ENCODE data around the gene EEF2. TPM values are rescaled to one million over a fixed set of nuclear protein-coding genes. Genes with fewer than 3 reads are reported as not detected.

Gene EEF2
- 1,852 TPM for polyA plus RNA-seq
- long read RNA-seq, donor 1, transcript EEF2-202 (2 exons, 580 nt), result minor isoform, 15 of 647 reads
- long read RNA-seq, donor 1, transcript EEF2-201 (15 exons, 3,164 nt), result major isoform, 232 of 647 reads
- long read RNA-seq, donor 1, partial matches to known transcripts, result 396 of 647 reads
- long read RNA-seq, donor 1, other reads (novel, unspliced or antisense), result 0 of 647 reads
- long read RNA-seq, donor 2, transcript EEF2-202 (2 exons, 580 nt), result minor isoform, 20 of 1,329 reads
- long read RNA-seq, donor 2, transcript EEF2-204 (4 exons, 581 nt), result minor isoform, 5 of 1,329 reads
- long read RNA-seq, donor 2, transcript EEF2-201 (15 exons, 3,164 nt), result major isoform, 327 of 1,329 reads
- long read RNA-seq, donor 2, partial matches to known transcripts, result 964 of 1,329 reads
- long read RNA-seq, donor 2, other reads (novel, unspliced or antisense), result 12 of 1,329 reads
- long read RNA-seq, donor 3, result 0 reads
- long read RNA-seq, donor 4, transcript EEF2-201 (15 exons, 3,164 nt), result major isoform, 36 of 106 reads
- long read RNA-seq, donor 4, partial matches to known transcripts, result 66 of 106 reads
- long read RNA-seq, donor 4, other reads (novel, unspliced or antisense), result 0 of 106 reads
- long read RNA-seq, donor 5, transcript EEF2-201 (15 exons, 3,164 nt), result major isoform, 224 of 662 reads
- long read RNA-seq, donor 5, transcript EEF2-202 (2 exons, 580 nt), result minor isoform, 14 of 662 reads
- long read RNA-seq, donor 5, partial matches to known transcripts, result 418 of 662 reads
- long read RNA-seq, donor 5, other reads (novel, unspliced or antisense), result 5 of 662 reads
- long read RNA-seq, donor 6, transcript EEF2-202 (2 exons, 580 nt), result minor isoform, 36 of 1,725 reads
- long read RNA-seq, donor 6, transcript EEF2-201 (15 exons, 3,164 nt), result major isoform, 440 of 1,725 reads
- long read RNA-seq, donor 6, partial matches to known transcripts, result 1,229 of 1,725 reads
- long read RNA-seq, donor 6, other reads (novel, unspliced or antisense), result 17 of 1,725 reads
- long read RNA-seq, donor 7, transcript EEF2-201 (15 exons, 3,164 nt), result major isoform, 95 of 537 reads
- long read RNA-seq, donor 7, transcript EEF2-202 (2 exons, 580 nt), result minor isoform, 9 of 537 reads
- long read RNA-seq, donor 7, partial matches to known transcripts, result 429 of 537 reads
- long read RNA-seq, donor 7, other reads (novel, unspliced or antisense), result 0 of 537 reads
- long read RNA-seq, donor 8, transcript EEF2-202 (2 exons, 580 nt), result minor isoform, 15 of 1,246 reads
- long read RNA-seq, donor 8, transcript EEF2-204 (4 exons, 581 nt), result minor isoform, 8 of 1,246 reads
- long read RNA-seq, donor 8, transcript EEF2-201 (15 exons, 3,164 nt), result major isoform, 282 of 1,246 reads
- long read RNA-seq, donor 8, partial matches to known transcripts, result 924 of 1,246 reads
- long read RNA-seq, donor 8, other reads (novel, unspliced or antisense), result 16 of 1,246 reads
- long read RNA-seq, donor 9, transcript EEF2-202 (2 exons, 580 nt), result minor isoform, 11 of 992 reads
- long read RNA-seq, donor 9, transcript EEF2-201 (15 exons, 3,164 nt), result major isoform, 178 of 992 reads
- long read RNA-seq, donor 9, partial matches to known transcripts, result 790 of 992 reads
- long read RNA-seq, donor 9, other reads (novel, unspliced or antisense), result 6 of 992 reads
- long read RNA-seq, donor 10, transcript EEF2-201 (15 exons, 3,164 nt), result major isoform, 374 of 1,066 reads
- long read RNA-seq, donor 10, transcript EEF2-202 (2 exons, 580 nt), result minor isoform, 18 of 1,066 reads
- long read RNA-seq, donor 10, partial matches to known transcripts, result 645 of 1,066 reads
- long read RNA-seq, donor 10, other reads (novel, unspliced or antisense), result 26 of 1,066 reads
- long read RNA-seq, donor 11, transcript EEF2-202 (2 exons, 580 nt), result minor isoform, 7 of 681 reads
- long read RNA-seq, donor 11, transcript EEF2-201 (15 exons, 3,164 nt), result major isoform, 262 of 681 reads
- long read RNA-seq, donor 11, partial matches to known transcripts, result 408 of 681 reads
- long read RNA-seq, donor 11, other reads (novel, unspliced or antisense), result 0 of 681 reads

DNA sequence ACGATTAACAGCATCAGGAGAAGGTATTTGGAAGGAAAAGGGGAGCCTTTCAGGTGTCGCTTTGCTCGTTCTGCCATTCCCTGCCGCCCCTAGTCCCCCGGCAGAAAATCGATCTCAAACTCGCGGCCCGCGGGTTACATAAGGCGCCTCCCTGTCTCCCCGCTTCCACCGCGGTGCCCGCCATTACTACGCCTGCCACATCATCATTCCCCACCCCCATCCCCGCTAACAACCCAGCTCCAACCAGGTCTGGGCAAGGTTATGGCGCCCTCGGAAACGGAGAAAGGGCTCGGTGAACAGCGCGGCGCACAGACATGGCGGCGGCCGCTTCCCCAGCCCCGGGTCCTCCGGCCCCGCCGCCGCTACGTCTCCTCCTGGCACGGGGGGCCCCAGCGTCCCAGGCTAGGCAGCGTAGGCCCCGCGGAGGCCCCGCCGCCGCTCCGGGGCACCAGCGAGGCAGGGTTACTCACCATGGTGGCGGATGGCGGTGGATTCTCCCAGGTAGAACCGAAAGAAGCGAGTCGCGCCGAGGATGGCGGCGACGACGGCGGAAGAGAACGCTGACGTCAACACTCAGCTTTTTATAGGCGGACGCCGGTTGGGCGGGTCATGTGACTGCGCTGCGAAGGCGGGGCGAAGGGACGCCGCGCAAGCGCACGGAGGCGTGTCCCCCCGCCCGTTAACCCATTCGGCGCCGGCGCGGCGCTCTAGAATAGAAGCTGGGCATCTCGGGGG lies at the start of gene EEF2:
Gene EEF2, minus strand, starts transcription at position 556 of the 735 bp plus-strand sequence. Its CDS starts 83 bp downstream, at position 473.
- H3K27me3 ChIP-seq (ENCODE audit: control insufficient read depth, insufficient read depth, low read length), result peaks cover 6% of the 10 kb centered on the region
- peak within 1 kb of the TSS; percentile 97 for H3K4me3 ChIP-seq (ENCODE audit: low read length)
- H3K9me3 ChIP-seq (ENCODE audit: control insufficient read depth, low read depth, low read length), result peaks cover 14% of the 10 kb centered on the region
- H3K27ac ChIP-seq (ENCODE audit: low read length), result peak within 1 kb of the TSS; percentile 86
- H3K36me3 ChIP-seq (ENCODE audit: control insufficient read depth, insufficient read depth, low read length), result peaks cover 43% of the 10 kb centered on the region
- peaks cover 35% of the 10 kb centered on the region for H3K4me1 ChIP-seq (ENCODE audit: control insufficient read depth, insufficient read depth, low read length)
- WGBS (ENCODE audit: insufficient coverage, low lambda C conversion rate), result no CpG with 5 or more reads among the region's 80 CpGs
- peak; percentile 90 to 92 for DNase-seq

DNA sequence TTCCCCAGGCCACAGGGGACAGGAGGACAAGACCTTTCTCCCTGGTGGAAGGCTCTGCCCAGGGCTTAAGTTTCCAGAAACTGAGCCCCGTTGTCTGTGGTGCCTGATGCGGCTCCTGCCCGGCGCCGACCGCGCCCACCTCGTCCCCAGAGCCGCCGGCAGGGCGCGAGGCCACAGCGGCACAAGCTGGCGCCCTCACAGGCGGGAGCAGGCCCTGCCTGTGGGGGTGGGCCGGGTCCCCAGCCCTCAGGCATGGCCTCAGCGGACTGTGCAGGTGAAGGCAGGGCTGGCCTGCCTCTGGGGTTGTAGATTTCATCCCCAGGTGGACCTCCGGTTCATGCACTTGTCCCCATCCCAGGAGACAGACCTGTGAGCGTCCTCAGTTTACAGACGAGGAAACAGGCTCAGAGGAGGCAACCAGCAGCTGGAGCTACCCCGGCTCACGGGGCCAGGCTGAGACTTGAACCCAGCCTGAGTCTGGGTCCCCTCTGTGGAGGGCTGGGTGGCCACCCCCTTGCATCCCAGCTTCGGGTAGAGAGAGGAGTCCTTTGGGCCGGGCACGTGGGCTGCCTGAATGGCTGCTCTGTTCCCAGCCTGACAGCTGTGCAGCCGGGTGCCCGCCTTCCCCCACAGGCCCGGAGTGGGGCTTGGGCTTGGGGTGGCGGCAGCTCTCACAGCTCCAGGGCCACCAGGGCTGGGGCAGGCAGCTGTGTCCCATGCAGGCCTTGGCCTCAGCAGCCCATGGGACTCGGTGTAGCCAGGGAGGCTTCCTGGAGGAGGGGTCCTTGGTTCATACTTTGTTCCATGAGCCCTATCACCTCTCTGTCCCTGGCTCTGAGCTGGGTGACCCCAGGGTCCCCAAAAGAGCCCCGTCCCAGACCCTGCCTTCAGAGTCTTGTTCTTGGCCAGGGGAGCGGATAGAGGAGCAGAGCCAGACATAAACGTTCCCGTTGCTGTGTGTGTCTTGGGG lies 49.1 kb upstream of the EEF2 start:
- H3K4me3 ChIP-seq (ENCODE audit: low read length), result no peak overlapping the region
- no peak overlapping the region for H3K27ac ChIP-seq (ENCODE audit: low read length)
- peaks cover 76% of the 10 kb centered on the region for H3K36me3 ChIP-seq (ENCODE audit: control insufficient read depth, insufficient read depth, low read length)
- no CpG with 5 or more reads among the region's 34 CpGs for WGBS (ENCODE audit: insufficient coverage, low lambda C conversion rate)
- no peaks in the 10 kb centered on the region for H3K27me3 ChIP-seq (ENCODE audit: control insufficient read depth, insufficient read depth, low read length)
- peaks cover 20% of the 10 kb centered on the region for H3K9me3 ChIP-seq (ENCODE audit: control insufficient read depth, low read depth, low read length)
- peaks cover 4% of the 10 kb centered on the region for H3K4me1 ChIP-seq (ENCODE audit: control insufficient read depth, insufficient read depth, low read length)
- no peak for DNase-seq

DNA sequence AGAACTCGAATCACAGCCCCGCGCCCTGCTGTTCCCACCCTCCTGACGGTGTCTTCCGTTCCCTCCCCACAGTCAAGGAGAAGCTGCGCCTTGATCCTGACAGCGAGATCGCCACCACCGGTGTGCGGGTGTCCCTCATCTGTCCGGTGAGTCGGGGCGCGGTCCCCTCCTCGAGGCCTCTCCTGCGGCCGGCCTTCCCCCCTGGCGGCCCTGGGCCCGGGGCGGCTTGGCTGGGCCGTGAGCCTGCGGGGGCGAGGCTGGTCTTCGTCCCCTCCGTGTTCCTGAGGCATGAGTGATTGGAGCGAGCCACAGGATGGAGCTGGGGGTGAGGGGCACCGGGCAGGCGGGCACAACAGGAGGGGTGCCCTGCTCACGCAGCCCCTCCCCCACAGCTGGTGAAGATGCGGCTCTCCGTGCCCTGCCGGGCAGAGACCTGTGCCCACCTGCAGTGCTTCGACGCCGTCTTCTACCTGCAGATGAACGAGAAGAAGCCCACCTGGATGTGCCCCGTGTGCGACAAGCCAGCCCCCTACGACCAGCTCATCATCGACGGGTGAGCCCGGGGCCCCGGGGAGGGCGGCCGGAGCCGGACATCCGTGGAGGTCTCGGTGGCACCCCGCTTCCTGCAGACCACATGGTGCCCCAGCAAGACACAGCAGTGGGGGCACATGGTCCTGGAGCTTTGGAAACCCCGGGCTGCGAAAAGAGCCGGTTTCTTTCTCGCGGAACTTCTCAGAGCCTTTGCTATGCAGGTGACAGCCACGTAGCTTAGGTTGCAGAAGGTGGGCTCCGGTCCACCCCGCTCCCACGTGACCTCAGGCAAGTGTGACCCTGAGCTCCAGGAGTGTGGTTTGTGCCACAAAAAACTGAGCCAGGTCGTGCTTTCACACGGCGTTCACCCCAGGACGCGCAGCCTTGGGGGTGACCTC lies 48.0 kb upstream of the EEF2 start:
- H3K36me3 ChIP-seq (ENCODE audit: control insufficient read depth, insufficient read depth, low read length), result peaks cover 81% of the 10 kb centered on the region

DNA sequence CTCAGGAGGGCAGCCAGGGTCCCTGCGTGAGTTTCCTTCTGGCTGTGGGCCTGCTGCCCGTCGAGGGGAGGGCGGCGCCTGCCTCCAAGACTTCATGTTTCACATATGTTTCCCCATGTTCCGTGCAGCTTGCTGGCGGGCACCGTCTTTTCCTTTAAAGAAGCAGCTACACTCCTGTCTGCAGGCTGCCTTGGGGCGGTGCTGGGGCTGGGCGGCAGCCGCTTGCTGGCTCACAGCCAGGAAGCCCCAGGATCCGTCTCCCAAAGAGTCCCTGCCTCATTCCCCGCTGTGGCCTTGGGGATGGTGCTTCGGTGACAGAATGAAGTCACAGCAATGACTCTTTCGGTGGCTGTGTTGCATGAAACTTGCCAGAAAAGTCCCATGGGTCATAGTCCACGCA lies 47.2 kb upstream of the EEF2 start:
- Histone ChIP-seq H3K4me1 (ENCODE audit: control insufficient read depth, insufficient read depth, low read length) (no peaks in the 10 kb centered on the region), H3K9me3 (ENCODE audit: control insufficient read depth, low read depth, low read length) (peaks cover 13% of the 10 kb centered on the region), H3K4me3 (ENCODE audit: low read length) (no peak overlapping the region), H3K36me3 (ENCODE audit: control insufficient read depth, insufficient read depth, low read length) (peaks cover 85% of the 10 kb centered on the region), H3K27me3 (ENCODE audit: control insufficient read depth, insufficient read depth, low read length) (no peaks in the 10 kb centered on the region), H3K27ac (ENCODE audit: low read length) (no peak overlapping the region)
- no CpG with 5 or more reads among the region's 16 CpGs for WGBS (ENCODE audit: insufficient coverage, low lambda C conversion rate)
- no peak for DNase-seq

More for the DNA sequence above, 48.0 kb upstream of the EEF2 start:
- no peaks in the 10 kb centered on the region for H3K27me3 ChIP-seq (ENCODE audit: control insufficient read depth, insufficient read depth, low read length)
- no peaks in the 10 kb centered on the region for H3K4me1 ChIP-seq (ENCODE audit: control insufficient read depth, insufficient read depth, low read length)
- no peak for DNase-seq
- peaks cover 17% of the 10 kb centered on the region for H3K9me3 ChIP-seq (ENCODE audit: control insufficient read depth, low read depth, low read length)
- H3K27ac ChIP-seq (ENCODE audit: low read length), result no peak overlapping the region
- no CpG with 5 or more reads among the region's 63 CpGs for WGBS (ENCODE audit: insufficient coverage, low lambda C conversion rate)
- H3K4me3 ChIP-seq (ENCODE audit: low read length), result no peak overlapping the region

DNA sequence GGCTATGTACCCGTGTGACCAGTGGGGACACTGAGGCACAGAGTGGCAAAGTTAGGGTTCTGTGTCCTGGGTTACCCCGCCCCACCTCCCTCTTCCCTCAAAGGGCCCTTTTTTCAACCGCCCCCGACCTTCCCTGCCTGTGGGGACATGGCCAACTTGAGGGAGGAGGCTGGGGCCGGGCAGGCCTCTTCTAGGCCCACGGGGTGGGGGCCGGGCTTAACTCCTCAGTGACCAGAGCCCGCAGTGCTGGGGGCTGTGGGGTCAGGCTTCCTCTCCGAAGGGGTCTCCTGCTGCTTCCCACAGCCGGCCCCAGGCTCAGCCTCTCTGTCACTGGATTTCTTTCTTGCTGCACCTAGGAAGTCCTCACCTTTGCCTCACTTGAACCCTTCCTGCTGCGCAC lies 46.2 kb upstream of the EEF2 start:
- peaks cover 79% of the 10 kb centered on the region for H3K36me3 ChIP-seq (ENCODE audit: control insufficient read depth, insufficient read depth, low read length)
- WGBS (ENCODE audit: insufficient coverage, low lambda C conversion rate), result no CpG with 5 or more reads among the region's 11 CpGs
- no peak overlapping the region for H3K4me3 ChIP-seq (ENCODE audit: low read length)
- DNase-seq, result no peak
- H3K4me1 ChIP-seq (ENCODE audit: control insufficient read depth, insufficient read depth, low read length), result no peaks in the 10 kb centered on the region
- H3K9me3 ChIP-seq (ENCODE audit: control insufficient read depth, low read depth, low read length), result peaks cover 6% of the 10 kb centered on the region
- H3K27ac ChIP-seq (ENCODE audit: low read length), result no peak overlapping the region
- H3K27me3 ChIP-seq (ENCODE audit: control insufficient read depth, insufficient read depth, low read length), result no peaks in the 10 kb centered on the region

DNA sequence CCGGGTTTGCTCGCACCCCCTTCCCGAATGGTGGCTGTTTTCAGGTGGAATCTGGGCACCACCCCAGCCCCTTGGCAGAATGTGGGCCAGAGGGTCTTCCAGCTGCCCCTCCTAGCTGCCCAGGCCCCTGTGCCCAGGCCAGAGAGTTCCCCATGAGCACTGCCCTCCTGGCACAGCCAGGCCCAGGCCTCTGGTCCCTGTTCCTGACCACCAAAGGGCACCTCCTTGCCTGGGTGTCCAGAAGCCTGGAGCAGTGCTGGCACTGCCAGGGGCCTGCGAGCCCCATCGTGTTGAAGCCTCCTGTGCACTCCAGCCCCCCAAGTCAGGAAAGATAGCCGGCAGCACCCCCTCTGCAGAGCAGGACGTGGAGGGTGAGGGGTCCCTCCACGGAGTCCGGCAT lies 45.7 kb upstream of the EEF2 start:
- no peak for DNase-seq
- Histone ChIP-seq H3K9me3 (ENCODE audit: control insufficient read depth, low read depth, low read length) (peaks cover 5% of the 10 kb centered on the region), H3K27me3 (ENCODE audit: control insufficient read depth, insufficient read depth, low read length) (no peaks in the 10 kb centered on the region), H3K36me3 (ENCODE audit: control insufficient read depth, insufficient read depth, low read length) (peaks cover 75% of the 10 kb centered on the region), H3K4me1 (ENCODE audit: control insufficient read depth, insufficient read depth, low read length) (no peaks in the 10 kb centered on the region), H3K27ac (ENCODE audit: low read length) (no peak overlapping the region), H3K4me3 (ENCODE audit: low read length) (no peak overlapping the region)
- WGBS (ENCODE audit: insufficient coverage, low lambda C conversion rate), result no CpG with 5 or more reads among the region's 9 CpGs

DNA sequence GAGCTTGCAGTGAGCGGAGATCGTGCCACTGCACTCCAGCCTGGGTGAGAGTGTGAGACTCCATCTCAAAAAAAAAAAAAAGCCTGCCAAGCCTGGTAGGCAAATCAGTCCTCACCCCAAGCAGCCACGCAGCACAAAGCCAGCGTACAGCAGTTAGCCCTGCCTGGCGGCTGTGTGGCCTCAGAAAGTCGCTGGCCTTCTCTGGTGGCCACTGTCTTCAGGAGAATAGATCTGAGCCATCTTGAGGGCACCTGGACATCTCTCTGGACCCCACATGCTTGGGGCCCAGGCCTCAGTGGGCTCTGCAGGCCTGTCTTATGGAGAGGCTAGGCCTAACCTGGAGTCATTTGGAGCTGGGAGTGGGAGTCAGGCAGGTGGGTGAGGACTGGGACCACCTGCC lies 45.3 kb upstream of the EEF2 start:
- Histone ChIP-seq H3K27me3 (ENCODE audit: control insufficient read depth, insufficient read depth, low read length) (no peaks in the 10 kb centered on the region), H3K36me3 (ENCODE audit: control insufficient read depth, insufficient read depth, low read length) (peaks cover 71% of the 10 kb centered on the region), H3K27ac (ENCODE audit: low read length) (no peak overlapping the region), H3K4me1 (ENCODE audit: control insufficient read depth, insufficient read depth, low read length) (no peaks in the 10 kb centered on the region), H3K4me3 (ENCODE audit: low read length) (no peak overlapping the region), H3K9me3 (ENCODE audit: control insufficient read depth, low read depth, low read length) (peaks cover 1% of the 10 kb centered on the region)
- WGBS (ENCODE audit: insufficient coverage, low lambda C conversion rate), result no CpG with 5 or more reads among the region's 6 CpGs
- DNase-seq, result no peak

Measured in large intestine (tissue), 12 donors.